Epithelial cell of prostate (primary cell): Measurements from ENCODE around the gene PFKFB2.

Source experiments
- DNase-seq: peaks from one replicate; pipeline ENCODE4 v3.0.0-alpha.2; 2011; ENCODE audit warnings: low read depth, low spot score
- H3K27ac ChIP-seq: fragments of 450-650 bp; 2 replicates; pipeline ENCODE4 v1.5.1; 2017; ENCODE audit warnings: mild to moderate bottlenecking

Gene PFKFB2

DNA sequence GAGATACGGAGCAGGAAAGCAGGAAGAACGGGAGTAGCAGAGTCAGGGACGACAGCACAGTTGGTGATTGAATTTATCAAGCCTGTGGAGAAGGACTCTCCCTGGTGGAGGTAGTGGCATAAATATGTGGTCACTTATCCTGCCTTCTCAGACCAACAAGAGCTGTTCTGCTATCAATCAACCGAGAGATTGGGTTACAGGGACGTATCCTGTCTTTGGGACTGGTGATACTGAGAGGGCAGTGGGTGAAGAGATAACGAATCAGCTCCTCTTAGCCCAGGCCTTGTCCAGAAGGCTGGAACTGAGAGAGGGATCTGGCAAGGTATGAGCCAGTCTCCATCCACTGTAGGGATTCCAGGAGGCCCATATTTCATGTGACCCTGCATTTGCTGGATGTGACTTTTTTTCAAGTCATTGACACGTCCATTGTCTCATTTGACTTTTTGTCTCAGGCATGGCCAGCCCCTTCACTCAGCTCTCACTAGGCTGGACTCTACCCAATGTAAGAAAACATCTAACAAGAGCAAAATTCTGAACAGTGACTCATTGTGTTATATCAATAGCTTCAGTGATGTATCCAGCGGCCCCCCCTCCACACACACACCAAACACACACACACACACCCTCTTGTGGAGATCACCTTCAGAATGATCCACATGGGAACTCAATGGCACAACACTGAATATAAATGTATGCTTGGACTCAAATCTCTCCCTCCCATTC, 31.8 kb upstream of the PFKFB2 start:
- peak overlapping the region; percentile 99 for H3K27ac ChIP-seq
- no peak for DNase-seq

DNA sequence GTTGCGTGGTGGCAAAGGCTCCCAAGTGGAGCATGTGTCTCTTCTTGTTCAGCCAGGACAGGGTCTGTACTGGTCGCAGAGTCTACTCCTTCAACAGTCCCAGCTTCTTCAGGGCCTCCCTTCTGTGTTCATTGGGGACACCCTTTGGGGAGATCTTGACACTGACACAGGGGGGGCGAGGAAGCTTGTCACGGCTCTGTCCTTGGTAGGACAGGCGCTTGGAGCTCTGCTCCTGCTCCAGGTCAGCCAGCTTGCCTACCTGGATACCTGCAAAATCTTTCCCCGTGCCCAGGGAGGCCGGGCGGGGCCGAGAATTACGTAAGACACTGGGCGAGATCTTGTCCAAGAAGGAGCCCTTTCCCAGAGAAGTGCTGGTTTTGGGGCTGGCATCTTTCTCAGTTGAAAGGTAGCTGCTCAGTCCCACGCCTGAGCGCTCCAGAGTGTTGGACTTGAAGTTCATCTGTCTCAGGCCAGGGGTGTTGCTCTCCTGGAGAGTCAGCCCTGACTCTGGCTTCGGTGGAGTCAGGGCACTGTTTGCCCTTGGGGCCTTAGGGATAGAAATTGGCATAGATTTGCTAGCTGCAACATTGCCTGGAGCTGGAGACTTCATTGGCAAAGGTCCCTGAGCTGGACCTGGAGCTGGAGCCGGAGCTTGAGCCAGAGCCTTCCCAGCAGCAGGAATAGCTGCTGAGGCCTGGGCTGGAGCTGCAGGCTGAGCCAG, 31.0 kb upstream of the PFKFB2 start:
- no peak for DNase-seq
- peak overlapping the region; percentile 99 for H3K27ac ChIP-seq

GRCh38 chr1:207022996-207023679, 29.9 kb upstream of the PFKFB2 start:
- peak overlapping the region; percentile 99 for H3K27ac ChIP-seq
- DNase-seq, result no peak

DNA sequence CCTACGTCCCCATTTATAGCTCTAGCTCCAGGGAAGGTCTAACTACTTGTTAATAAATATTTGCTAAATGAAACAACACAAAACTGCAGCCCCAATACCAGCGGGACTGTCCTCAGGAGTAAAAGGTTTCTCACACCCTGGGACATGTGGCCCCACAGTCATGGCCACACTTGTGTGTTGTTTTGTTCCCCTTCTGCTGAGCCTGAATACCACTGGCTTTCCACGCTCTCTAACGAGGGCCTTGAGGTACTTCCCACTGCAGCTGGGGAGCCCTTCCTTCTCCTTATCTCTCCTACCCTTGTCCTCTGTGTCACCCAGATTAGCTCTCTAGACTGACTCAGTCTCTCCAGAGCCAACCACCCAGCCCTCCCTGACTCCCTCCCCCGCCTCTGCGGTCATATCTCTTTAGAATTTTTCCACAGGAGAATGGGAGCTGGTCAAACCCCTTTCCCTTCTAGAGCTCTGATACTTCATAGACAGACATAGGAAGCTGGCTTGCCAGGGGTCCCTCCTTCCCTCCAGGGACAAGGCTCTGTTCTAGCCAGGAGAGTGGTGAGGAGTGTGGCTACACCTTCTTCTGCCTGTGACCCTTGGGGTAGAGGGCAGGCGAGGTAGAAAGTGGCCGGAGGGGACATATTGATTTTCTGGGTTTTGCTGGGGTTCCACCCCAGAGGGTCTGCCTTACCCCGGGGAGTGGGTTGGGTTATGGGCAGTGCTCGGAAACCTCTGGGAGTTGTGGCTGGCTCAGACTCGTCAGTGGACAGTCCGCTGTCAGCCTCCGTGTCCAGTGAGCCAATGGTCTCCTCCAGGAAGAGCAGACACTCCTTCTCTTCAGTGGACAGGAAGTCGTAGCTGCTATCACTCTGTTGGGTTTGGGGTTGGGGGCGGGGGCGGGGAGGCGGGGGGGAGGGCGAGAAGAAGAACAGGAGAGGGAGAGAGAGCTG, 28.6 kb upstream of the PFKFB2 start:
- peak overlapping the region; percentile 99 for H3K27ac ChIP-seq
- no peak for DNase-seq

DNA sequence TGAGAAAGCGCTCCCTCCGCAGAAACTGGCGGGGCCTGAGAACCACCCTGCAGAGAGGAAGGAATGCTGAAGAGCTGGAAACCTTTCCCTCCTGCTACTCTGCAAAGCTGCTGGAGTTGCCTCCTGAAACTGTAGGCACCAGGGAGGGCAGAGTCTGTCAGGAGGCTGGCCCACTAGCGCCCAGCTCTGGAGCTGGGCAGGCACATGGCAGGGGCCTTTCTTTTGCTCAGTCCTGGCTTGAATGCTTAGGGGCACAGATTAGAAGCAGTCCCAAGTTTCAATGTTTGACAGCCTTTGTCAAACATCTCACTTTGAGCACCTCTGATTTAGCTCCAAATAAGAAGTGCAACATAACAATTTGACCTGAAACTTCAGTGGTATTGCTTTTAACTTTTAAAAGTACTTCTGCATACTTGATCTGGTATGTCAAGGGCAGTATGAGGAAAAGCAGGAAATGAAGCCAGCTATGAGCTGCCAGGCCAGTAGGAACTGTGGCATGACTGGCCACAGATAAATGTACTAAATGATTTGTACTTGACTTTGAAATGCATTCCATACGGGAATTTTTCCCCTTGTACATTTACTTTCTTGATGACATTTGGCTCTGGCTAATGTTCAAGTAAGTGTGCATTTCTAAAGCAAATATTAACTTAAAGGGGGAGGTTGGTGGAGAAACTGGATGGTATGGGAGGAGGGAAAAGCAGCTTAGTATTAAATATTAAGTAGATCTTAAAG, 27.8 kb upstream of the PFKFB2 start:
- H3K27ac ChIP-seq, result peak overlapping the region; percentile 99
- DNase-seq, result no peak

GRCh38 chr1:207026104-207026534, 27.0 kb upstream of the PFKFB2 start:
- peak overlapping the region; percentile 99 for H3K27ac ChIP-seq
- no peak for DNase-seq

DNA sequence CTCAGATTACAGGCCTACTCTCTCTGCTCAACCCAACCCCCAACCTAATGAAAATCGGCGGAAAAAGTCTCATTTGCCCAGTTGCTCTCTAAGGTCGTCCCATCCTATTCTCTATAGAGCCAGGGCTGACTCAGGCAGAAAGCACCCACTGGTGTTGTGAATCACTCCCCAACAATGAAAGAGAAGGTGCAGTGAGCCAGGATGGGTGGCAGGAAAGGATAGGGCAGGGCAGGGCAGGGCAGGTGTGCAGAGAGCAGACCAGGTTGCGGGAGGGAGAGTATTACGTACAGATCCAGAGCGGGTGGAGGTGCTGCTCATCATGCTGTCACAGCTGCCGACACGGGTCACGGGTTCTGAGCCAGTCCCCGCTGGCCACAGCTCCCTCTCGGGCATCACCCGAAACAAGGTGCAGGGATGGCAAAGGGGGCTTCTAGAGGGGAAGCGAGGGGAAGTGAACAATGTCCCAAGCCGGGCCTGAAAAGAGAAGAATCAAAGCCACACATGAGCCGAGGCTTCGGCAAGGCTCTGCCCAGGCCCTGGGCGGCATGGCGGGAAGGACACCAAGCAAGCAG, 25.8 kb upstream of the PFKFB2 start:
- H3K27ac ChIP-seq, result peak overlapping the region; percentile 99
- peak; percentile 94 for DNase-seq

GRCh38 chr1:207027921-207028320, 25.2 kb upstream of the PFKFB2 start:
- no peak for DNase-seq
- peak overlapping the region; percentile 99 for H3K27ac ChIP-seq

DNA sequence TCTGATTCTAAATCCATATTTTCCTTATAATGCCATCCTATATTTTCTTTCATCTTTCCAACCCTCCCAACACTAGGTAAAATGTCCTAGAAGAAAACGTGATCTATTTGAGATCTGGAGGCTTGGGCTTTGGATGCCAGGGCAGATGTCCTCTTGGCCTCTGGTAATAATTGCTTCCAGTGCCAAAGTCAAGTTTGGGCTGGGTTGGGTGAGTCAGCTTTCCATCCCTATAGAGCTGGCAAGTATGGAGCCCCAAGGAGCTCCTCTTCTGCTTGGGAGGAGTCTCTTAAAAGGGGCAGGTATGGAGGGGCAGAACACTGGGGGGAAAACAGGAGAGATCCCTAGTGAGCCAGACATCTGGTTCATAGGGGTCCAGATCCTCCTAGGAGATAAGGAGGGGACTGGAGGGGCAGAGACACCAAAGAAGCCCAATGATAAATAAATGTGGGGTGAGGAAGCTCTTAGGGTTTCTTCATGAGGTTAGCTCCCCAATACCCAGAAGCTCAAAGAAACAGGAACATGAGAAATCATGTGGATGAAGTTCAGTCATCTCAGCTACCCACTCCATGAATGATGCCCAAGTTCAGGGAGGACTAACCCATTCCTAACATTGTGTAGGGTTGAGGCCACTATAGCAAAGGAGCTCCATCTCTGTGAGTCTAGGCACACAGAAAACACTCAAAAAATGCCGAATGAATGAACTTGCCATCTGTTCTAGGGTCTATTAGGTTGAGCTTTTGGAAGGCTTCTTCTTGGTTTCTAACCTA, 24.0 kb upstream of the PFKFB2 start:
- no peak for DNase-seq

GRCh38 chr1:207029701-207030521, 23.2 kb upstream of the PFKFB2 start:
- peak overlapping the region; percentile 99 for H3K27ac ChIP-seq
- no peak for DNase-seq

More for the DNA sequence above, 24.0 kb upstream of the PFKFB2 start:
- H3K27ac ChIP-seq, result peak overlapping the region; percentile 99

DNA sequence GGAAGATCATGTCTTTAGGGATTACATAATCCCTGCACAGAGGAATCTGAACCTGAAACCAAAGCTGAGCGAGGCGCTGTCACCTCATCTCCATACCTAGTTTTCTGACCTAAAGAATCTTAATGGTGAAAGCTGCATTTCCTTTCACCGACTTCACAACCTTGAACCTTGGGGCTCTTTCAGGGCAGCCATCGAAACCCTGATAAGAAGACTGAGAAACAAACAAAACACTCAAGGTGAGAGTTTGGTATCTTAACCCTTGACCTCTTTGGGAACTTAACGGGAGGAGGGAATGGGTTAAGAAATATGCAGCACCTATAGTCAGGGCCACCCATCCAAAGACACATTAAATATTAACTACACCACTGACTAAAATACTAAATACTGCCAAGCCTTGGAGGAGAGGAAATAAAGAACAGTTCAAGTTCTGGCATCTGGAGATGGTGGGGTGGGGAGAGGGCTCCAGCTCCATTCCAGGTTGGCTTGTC, 22.5 kb upstream of the PFKFB2 start:
- DNase-seq, result no peak
- H3K27ac ChIP-seq, result peak overlapping the region; percentile 99

GRCh38 chr1:207031016-207031415, 22.1 kb upstream of the PFKFB2 start:
- H3K27ac ChIP-seq, result peak overlapping the region; percentile 99
- DNase-seq, result no peak

- no peak for DNase-seq
- H3K27ac ChIP-seq, result peak overlapping the region; percentile 99
Observed at GRCh38 chr1:207031632-207032264, 21.3 kb upstream of the PFKFB2 start.

- H3K27ac ChIP-seq, result peak within 1 kb of the TSS; percentile 99
- peak; percentile 98 for DNase-seq
Observed at GRCh38 chr1:207032528-207033017, 20.5 kb upstream of the PFKFB2 start, which contains the start of gene C1orf116. TSS of gene C1orf116 (minus strand) at chr1:207032756. CDS start at chr1:207027598, 5,158 bp downstream.

DNA sequence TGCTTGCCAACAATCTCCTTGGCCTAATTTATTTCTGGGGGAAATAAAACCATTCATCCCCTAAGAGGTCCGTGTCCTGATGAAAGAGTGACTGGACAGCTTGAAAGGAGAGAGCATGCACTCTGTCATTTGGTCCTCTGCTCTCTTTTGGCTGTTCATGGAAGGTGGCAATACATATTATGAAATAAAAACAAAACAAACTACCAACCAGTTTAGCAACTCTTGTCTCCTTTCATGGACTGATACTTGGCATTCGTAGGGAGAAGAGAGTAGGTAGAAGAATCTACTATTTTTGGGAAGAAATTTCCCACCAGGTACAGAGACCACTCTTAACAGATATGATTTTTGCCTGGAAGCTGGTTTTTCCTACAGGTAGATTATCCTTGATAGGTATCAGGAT, 19.8 kb upstream of the PFKFB2 start:
- DNase-seq, result no peak

DNA sequence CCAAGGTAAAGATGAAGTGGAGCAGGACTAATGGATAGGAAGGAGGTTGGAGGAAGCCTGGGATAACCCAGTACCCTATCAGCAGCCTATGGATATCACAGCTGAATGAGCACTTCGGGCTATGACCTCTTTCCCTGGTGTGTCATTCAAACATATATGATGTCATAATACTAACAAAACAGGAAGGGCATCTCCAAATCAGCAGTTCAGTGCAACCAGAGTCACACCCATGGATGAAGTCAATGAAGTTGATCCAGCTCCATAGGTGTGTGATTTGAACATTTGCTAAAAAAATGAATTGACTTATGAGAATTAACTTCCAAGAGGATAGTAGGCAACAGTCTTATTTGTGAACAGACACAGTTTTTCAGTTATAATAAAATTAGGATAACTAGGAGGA, 18.9 kb upstream of the PFKFB2 start:
- peak overlapping the region; percentile 99 for H3K27ac ChIP-seq
- DNase-seq, result no peak

More for the DNA sequence above, 19.8 kb upstream of the PFKFB2 start:
- H3K27ac ChIP-seq, result peak overlapping the region; percentile 99
